GM20431 (cell line): Measurements from ENCODE around the gene KCNK3.

Experiments used
- in situ Hi-C: fragments of 300-500 bp; cut with MseI, MboI; formaldehyde crosslinking; loops from one replicate; pipeline ENCODE4 v1.15.0; 2020; ENCODE audit warnings: low sequenced_read_pairs; ENCODE audit not compliant: unreplicated experiment

Gene KCNK3

DNA sequence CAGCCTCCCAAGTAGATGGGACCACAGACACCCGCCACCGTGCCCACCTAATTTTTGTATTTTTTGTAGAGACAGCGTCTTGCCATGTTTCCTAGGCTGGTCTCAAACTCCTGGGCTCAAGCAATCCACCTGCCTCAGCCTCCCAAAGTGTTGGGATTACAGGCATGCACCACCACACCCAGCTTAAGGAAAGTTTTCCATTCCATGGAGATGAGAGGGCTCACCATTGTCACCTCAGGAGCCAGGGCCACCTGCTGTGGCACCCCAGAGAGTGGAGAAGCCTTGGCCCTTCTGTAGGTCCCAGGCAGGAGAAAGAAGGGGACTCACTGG is 76.2 kb downstream of the KCNK3 start:
- in situ Hi-C loops = no loop called here

DNA sequence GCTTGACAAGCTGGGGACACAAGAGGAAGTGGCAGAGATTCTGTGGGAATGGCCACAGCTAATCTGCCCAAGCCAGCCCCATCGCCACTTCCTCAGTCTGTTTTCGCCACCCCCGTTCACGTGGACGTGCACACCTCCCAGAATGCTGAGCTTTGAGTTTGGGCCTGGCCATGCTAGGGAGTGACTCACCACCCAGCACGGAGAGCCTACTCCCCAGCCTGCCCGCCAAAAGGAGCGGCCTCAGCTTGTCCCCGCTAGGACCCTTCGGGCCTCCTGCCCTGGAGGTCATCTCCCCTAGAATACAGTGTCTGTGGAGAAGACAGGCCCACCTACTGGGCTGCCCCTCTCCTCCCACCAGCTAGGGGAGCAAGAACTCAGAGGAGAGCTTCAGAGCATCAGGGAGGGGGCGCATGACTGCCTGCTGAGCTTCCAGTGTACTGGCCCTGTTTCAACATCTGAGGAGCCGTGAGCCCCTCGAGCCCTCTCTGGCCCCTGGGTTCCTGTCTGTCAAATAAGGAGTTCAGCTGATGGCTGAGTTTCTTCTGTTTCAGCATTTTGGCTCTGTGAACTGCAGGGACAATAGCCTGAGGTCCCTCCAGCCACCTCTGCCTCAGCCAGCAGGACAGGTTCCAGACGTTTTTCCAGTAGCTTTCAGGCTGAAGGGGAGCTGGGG is 76.7 kb downstream of the KCNK3 start:
- in situ Hi-C loops = no loop called here

DNA sequence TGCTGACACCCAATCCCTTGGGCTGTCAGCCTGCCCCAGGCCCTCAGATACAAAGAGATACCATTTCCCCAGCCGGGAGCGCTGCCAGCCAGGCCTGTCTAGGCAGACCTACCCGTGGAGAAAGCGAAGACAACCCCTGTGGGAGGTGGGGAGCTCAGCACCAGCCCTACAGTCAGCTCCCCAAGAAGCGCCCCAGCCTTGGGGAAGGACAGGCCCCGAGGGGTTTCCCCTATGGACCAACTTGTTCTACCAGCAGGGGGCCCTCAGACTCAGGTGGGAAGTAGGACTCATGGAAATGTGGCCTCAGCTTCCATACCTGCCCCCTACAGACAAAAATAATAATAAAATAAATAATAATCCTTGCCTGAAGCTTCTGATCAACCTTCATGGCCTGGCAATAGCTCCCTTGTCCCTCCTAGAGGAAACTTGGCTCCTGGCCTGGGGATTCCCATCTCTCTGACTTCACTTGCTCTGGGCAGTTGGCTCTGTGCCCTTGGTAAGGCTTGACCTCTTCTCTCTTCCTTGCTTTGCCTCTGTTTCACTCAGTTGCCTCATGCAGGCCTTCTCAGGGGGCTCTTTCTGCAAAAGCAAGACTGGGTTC is 78.6 kb downstream of the KCNK3 start:
- in situ Hi-C loops = no loop called here

DNA sequence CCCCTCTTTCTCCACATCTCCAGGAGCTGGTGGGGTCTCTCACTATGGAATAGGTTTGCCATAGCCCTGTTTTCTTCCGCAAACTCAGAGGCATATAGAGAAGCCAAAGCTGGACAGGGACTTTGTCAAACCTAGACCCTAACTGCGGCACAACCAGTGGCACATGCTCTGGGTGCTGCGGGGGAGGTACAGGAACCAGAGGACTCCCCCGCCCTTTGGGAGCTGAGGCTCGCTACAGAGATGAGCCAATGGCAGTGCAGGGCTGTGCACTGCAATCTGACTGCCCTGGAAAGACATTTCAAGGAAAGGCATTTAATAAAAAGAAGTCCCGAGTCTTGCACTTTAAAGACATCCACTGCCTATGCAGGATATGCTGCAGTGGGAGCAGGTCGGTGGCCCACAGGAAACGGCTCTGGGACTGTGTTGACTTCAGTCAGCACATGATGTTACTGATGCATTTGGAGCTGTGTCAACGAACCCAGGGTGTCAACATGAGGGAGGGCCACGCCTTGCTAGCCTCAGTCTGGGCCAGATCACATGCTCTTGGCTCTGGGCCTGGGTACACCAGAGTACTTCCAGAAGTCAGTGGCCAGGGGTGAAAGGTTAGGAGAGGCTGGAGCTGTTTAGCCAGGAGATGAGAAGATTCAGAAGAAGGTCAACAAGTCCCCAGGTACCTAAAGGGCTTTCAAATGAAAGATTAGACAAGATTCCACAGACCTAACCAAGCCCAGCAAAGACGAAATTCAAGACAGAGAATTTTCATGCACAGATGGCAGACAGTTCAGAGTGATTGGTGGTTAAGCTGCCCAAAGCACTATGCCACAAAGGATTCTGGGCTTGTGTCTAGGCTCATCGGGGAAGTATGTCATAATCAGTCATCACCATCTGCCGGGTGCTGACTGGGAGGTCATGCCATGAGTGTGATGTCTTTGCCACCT is 79.8 kb downstream of the KCNK3 start:
- in situ Hi-C loops = no loop called here

DNA sequence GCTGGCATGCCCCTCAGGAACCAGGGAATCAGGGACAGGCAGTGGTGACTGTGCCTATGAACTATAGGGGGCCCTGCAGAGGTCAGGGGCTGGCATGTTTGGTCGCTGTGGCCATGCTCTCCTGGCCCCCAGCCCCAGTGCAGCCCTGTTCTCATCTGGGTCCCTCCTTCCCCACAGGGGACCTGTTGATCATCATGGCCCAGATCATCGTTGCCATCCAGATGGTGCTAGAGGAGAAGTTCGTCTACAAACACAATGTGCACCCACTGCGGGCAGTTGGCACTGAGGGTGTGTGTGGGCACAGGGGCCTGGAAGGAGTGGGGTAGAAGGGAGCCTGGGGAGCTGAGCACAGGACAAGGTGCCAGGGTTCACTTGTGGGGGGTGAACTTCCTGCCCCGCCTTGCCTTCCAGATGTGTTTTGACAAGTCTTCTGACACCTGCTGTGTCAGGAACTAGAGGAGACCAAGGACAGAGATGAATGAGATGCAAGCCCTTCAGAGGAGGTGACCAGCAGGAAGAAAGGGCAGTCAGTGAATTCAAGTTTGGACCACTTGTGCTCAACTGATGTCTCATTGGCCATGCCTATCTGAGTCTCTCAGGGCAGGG is 83.8 kb downstream of the KCNK3 start:
- in situ Hi-C loops = no loop called here

DNA sequence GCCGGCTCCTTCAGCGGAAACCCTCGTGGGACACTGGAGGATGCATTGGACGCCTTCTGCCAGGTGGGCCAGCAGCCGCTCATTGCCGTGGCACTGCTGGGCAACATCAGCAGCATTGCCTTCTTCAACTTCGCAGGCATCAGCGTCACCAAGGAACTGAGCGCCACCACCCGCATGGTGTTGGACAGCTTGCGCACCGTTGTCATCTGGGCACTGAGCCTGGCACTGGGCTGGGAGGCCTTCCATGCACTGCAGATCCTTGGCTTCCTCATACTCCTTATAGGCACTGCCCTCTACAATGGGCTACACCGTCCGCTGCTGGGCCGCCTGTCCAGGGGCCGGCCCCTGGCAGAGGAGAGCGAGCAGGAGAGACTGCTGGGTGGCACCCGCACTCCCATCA is 85.6 kb downstream of the KCNK3 start:
- in situ Hi-C loops = no loop called here

DNA sequence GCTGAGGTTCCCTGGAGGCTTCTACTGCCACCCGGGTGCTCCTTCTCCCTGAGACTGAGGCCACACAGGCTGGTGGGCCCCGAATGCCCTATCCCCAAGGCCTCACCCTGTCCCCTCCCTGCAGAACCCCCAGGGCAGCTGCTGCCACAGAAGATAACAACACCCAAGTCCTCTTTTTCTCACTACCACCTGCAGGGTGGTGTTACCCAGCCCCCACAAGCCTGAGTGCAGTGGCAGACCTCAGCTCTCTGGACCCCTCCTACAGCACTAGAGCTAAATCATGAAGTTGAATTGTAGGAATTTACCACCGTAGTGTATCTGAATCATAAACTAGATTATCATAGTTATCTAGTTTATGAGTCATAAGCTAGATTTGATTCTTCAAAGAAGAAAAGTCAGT is 86.0 kb downstream of the KCNK3 start:
- in situ Hi-C loops = no loop called here

DNA sequence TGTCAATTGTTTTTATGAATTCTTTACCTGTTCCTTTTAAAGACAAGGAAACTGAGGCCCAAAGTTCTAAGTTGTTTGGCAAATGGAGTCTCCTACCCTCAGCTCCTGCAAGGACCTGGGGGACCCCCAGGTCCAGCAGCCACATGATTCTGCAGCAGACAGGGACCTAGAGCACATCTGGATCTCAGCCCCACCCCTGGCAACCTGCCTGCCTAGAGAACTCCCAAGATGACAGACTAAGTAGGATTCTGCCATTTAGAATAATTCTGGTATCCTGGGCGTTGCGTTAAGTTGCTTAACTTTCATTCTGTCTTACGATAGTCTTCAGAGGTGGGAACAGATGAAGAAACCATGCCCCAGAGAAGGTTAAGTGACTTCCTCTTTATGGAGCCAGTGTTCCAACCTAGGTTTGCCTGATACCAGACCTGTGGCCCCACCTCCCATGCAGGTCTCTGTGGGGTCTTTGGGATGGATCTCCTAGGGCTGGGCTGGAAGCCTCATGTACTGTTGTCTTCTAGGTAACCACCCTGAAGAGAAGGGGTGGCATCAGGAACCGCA is 87.8 kb downstream of the KCNK3 start:
- in situ Hi-C loops = no loop called here
